GM12873 (cell line): Measurements from ENCODE around the gene BPNT1.
A peak's percentile ranks its signal among the peaks of the same experiment; 100 is the strongest.

Experiments
- TF ChIP-seq, protein P1 (sequence below): IDR thresholded peaks from 2 replicates; pipeline ENCODE4 v1.5.1; 2012; ENCODE audit warnings: low read depth, mild to moderate bottlenecking, moderate library complexity, low read length, control low read depth; ENCODE audit not compliant: insufficient read depth; ENCODE audit errors: missing control alignments

BPNT1 gene

DNA sequence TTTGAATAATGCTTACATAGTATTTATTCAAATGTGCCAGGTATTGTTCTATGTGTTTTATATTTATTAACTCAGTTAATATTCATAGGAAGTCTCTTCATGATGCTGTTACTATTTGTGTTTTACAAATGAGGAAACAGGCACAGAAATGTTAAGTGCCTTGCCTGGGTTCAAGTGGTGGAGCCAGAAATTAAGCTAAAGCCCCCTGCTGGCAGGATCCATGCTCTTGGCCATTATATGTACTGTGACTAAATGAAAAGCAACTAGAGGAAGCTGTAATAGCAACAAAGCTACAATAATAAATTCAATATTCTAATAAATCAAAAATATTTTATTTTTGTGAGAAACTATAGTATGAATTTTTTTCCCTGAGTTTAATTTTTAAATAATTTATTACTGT lies 34.3 kb upstream of the BPNT1 start:
- TF ChIP-seq, protein P1, sequence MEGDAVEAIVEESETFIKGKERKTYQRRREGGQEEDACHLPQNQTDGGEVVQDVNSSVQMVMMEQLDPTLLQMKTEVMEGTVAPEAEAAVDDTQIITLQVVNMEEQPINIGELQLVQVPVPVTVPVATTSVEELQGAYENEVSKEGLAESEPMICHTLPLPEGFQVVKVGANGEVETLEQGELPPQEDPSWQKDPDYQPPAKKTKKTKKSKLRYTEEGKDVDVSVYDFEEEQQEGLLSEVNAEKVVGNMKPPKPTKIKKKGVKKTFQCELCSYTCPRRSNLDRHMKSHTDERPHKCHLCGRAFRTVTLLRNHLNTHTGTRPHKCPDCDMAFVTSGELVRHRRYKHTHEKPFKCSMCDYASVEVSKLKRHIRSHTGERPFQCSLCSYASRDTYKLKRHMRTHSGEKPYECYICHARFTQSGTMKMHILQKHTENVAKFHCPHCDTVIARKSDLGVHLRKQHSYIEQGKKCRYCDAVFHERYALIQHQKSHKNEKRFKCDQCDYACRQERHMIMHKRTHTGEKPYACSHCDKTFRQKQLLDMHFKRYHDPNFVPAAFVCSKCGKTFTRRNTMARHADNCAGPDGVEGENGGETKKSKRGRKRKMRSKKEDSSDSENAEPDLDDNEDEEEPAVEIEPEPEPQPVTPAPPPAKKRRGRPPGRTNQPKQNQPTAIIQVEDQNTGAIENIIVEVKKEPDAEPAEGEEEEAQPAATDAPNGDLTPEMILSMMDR: peak; percentile 51

DNA sequence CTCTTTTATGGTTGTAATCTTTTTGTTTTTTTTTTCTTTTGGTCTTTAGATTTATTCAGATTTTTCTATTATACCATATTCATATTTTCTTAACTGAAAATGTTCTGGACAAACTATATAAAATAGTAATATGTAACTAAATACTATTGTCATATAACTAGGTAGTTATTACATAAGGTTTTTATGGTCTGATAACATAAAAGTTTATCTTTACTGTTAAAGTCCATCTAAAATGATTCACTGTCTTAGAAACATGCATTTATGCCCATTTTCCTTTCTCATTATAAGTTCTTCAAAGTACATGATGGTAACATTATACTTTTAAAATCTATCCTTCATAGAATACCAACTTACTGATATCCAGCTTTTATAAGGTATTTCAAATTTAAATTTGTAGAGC lies 33.5 kb upstream of the BPNT1 start:
- TF ChIP-seq, protein P1: no peak

DNA sequence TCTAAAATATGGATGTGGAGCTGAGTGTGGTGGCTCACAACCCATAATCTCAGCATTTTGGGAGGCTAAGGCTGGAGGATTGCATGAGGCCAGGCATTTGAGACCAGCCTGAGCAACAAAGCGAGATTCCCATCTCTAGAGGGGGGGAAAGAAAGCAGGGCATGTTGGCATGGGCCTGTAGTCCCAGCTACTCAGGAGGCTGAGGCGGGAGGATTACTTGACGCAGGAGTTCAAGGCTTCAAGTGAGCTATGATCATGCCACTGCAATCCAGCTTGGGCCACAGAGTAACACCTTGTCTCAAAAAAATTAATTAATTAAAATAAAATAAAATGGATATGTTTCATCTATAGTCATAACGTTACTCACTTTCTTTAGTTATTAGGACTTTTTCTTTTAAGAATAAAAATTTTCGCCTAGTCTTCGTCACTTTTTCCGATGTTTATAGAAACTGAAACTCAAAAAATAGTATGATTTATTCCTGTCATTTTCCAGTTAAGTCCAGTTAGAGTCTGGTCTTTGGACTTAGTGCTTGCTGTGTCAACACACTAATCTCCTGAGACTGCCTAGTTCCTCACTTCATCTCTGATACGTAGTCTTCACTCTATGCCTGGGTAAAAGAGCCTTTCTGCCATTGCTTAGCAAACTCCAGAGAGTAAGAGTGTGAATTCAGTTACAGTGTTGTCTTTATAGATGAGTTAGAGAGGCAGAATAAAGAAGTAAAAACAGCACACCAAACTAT lies 32.4 kb upstream of the BPNT1 start:
- TF ChIP-seq, protein P1: no peak

DNA sequence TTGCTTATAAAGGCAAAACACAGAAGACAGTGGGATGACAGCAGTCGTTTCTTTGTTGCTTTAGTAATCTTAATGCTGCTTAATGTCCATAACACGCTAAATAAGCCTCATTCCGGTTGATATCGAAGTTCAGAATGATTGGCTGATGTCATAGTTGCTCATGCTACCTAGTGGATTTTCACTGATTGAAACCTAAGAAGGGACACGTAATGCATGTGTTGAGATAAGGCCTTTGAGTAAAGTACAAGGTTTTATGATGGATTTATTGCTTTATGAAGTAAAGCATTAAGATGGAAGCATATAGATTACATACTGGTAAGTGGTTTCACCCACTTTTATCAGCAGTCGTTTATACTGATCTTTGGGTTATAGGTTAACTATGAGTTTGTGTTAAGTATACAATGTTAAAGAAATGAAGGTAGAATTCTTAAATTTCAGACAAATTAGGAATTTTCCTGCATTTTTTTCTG lies 29.5 kb upstream of the BPNT1 start:
- TF ChIP-seq, protein P1: no peak

DNA sequence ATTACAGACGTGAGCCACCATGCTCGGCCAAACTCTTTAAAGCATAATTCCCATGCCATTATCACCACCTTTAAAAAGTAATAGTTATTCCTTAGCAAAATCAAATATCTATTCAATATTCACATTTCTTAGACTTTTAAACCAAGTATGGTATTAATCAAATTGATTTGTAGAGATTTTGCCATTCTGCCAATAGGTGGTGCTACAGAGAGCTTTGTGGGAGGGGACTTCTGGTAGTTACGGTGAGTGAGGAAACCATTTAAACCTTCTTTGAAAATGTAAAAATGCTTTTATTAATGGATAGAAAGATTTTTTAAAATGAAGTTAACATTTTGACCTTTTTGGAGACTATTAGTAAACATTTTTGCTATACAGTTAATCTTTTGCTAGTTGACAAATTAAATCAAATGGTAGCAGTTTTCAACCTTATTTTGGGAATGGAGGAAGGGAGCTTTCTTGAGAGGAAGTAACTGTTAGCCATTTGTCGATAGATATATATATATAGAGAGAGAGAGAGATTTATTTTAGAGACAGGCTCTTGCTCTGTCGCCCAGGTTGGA lies 23.6 kb upstream of the BPNT1 start:
- TF ChIP-seq, protein P1: peak; percentile 56

DNA sequence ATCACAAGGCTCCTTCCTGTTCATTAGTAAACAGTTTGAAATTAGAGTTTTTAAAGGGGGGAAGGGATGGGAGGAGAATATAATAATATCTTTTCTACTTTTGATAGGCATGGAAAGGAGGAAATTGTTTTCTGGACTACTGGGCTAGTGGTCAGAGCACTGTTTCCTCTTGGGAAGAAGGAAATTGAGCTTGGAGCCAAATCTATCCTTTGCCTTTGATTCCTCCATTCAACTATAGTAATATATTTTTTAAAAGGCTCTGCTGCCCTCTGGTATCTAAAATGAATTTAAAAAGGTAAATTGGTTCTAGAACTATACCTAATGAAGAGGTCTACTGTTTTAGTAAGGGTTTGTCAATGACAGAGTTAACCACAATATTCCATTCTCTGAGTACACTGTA lies 10.2 kb upstream of the BPNT1 start:
- TF ChIP-seq, protein P1: no peak

DNA sequence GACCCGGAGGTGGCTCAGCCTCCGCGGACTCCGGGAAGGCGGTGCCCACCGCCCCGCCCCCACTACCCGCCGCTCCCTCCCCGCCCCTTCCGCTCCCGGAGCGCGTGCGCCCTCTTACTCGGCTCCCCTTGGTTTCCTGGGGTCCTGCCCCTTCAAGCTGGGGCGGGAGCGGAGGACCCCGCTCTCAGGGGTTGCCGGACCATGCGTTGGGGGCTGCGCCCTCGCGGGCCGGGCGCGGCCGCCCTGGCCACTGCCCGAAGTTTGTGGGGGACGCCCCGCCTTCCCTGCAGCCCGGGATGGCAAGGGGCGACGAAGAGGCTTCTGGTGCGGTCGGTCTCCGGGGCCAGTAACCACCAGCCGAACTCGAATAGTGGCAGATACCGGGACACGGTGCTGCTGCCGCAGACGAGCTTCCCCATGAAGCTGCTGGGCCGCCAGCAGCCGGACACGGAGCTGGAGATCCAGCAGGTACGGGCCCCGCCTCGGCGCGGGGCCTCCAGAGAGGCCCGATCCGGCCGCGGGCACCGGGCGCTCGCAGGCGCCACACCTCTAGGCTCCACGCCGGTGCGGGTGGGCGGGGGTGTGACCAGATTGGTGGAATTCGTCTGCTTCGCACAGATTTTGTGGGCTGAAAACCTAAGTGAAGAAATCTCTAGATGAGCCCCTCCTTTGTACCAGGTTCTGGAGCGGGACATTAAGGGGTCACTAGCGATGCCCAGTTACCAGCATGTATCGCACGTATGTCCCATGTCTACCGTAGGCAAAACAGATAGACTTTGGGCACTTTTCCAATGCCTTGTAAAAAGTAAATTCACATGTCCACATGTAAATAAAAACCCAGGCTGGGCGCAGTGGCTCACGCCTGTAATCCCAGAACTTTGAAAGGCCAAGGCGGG lies 4.7 kb upstream of the BPNT1 start, which contains the start of gene IARS2:
Gene IARS2 (plus strand): TSS at position 117 of the 896 bp plus-strand sequence. CDS start 85 bp downstream, at position 202.
- TF ChIP-seq, protein P1: no peak
